CD14-positive monocyte (primary cell): ENCODE measurements around the gene PDE7B. TPM values are rescaled to one million over a fixed set of nuclear protein-coding genes. Genes with fewer than 3 reads are reported as not detected.

ENCODE experiments used
- DNase-seq, 3 donors: peaks; one replicate each; pipeline ENCODE4 v3.0.0-alpha.2; 2011 to 2022
- H2AFZ ChIP-seq: 2 replicates; pipeline ENCODE4 v1.6.0; 2012; ENCODE audit warnings: mild to moderate bottlenecking, low read depth, low read length, inconsistent platforms; ENCODE audit not compliant: insufficient read depth, poor library complexity, severe bottlenecking
- H3K27ac ChIP-seq, 2 donors: 1 replicate in 1 of 2; 2 replicates in 1 of 2; pipeline ENCODE4 v1.5.1; 2012 to 2013; ENCODE audit warnings: low read length in 2 of 2, control low read depth in 1 of 2, inconsistent platforms in 1 of 2, low read depth in 1 of 2, mild to moderate bottlenecking in 1 of 2
- H3K27me3 ChIP-seq, 2 donors: one replicate each; pipeline versions ENCODE4 v1.6.0 to v1.6.1; 2011 to 2013; ENCODE audit warnings: low read length in 2 of 2; ENCODE audit not compliant: control insufficient read depth in 2 of 2, insufficient read depth in 2 of 2
- H3K36me3 ChIP-seq, 2 donors: replicated peaks in 1 of 2; 1 replicate in 1 of 2; 2 replicates in 1 of 2; pipeline versions ENCODE4 v1.5.1 to v1.6.1; 2012 to 2013; ENCODE audit warnings: low read length in 2 of 2, control low read depth in 1 of 2, inconsistent platforms in 1 of 2, mild to moderate bottlenecking in 1 of 2; ENCODE audit not compliant: insufficient read depth in 2 of 2, control insufficient read depth in 1 of 2
- H3K4me1 ChIP-seq, 2 donors: 1 replicate in 1 of 2; 2 replicates in 1 of 2; pipeline versions ENCODE4 v1.5.1 to v1.6.1; 2012 to 2013; ENCODE audit warnings: low read length in 2 of 2, control low read depth in 1 of 2, inconsistent platforms in 1 of 2, mild to moderate bottlenecking in 1 of 2, moderate library complexity in 1 of 2; ENCODE audit not compliant: insufficient read depth in 2 of 2, control insufficient read depth in 1 of 2
- H3K4me2 ChIP-seq: replicated peaks from 2 replicates; pipeline ENCODE3; 2012; ENCODE audit warnings: low read length, moderate library complexity, mild to moderate bottlenecking; ENCODE audit not compliant: poor library complexity, severe bottlenecking; ENCODE audit errors: extremely low read depth
- H3K4me3 ChIP-seq, 3 experiments: fragments of 200-600 bp in 1 of 3; sonication (generic) in 1 of 3; replicated peaks in 1 of 3; 1 replicate in 2 of 3; 2 replicates in 1 of 3; pipeline ENCODE4 v1.5.1; 2011 to 2013; ENCODE audit warnings: low read length in 3 of 3, mild to moderate bottlenecking in 3 of 3, control low read depth in 2 of 3, low read depth in 2 of 3, inconsistent platforms in 1 of 3, moderate library complexity in 1 of 3
- H3K79me2 ChIP-seq: 2 replicates; pipeline ENCODE4 v1.6.0; 2012; ENCODE audit warnings: mild to moderate bottlenecking, control low read depth, inconsistent platforms, low read length, moderate library complexity; ENCODE audit not compliant: insufficient read depth
- H3K9ac ChIP-seq: 2 replicates; pipeline ENCODE4 v1.6.0; 2017; ENCODE audit warnings: low read length, mild to moderate bottlenecking; ENCODE audit not compliant: insufficient read depth, poor library complexity, severe bottlenecking
- H3K9me3 ChIP-seq, 2 donors: replicated peaks in 1 of 2; 1 replicate in 1 of 2; 2 replicates in 1 of 2; pipeline versions ENCODE4 v1.5.1 to v1.6.1; 2012 to 2013; ENCODE audit warnings: low read length in 2 of 2, control low read depth in 1 of 2; ENCODE audit not compliant: control insufficient read depth in 1 of 2, insufficient read depth in 1 of 2
- H4K20me1 ChIP-seq: 2 replicates; pipeline ENCODE4 v1.6.0; 2012; ENCODE audit warnings: mild to moderate bottlenecking, low read length, control low read depth, moderate library complexity; ENCODE audit not compliant: insufficient read depth
- H3K27ac Mint-ChIP-seq, 7 donors: one replicate each; pipeline ENCODE4 v1.8.0; 2020; ENCODE audit warnings: mild to moderate bottlenecking in 7 of 7, mixed read lengths in 7 of 7, moderate library complexity in 6 of 7, inconsistent platforms in 2 of 7
- H3K27me3 Mint-ChIP-seq, 3 donors: one replicate each; pipeline ENCODE4 v1.8.0; 2021 to 2022; ENCODE audit warnings: low read depth in 3 of 3, mild to moderate bottlenecking in 3 of 3, mixed read lengths in 3 of 3, moderate library complexity in 3 of 3, inconsistent platforms in 1 of 3
- H3K36me3 Mint-ChIP-seq, 2 donors: one replicate each; pipeline ENCODE4 v1.8.0; 2020; ENCODE audit warnings: mixed read lengths in 2 of 2, inconsistent platforms in 1 of 2, mild to moderate bottlenecking in 1 of 2
- H3K4me1 Mint-ChIP-seq: one replicate; pipeline ENCODE4 v1.8.0; 2020; ENCODE audit warnings: mild to moderate bottlenecking, mixed read lengths
- H3K4me3 Mint-ChIP-seq, 2 donors: one replicate each; pipeline ENCODE4 v1.8.0; 2020; ENCODE audit warnings: mild to moderate bottlenecking in 2 of 2, mixed read lengths in 2 of 2, moderate library complexity in 1 of 2
- H3K9me3 Mint-ChIP-seq, 7 donors: one replicate each; pipeline ENCODE4 v1.8.0; 2020 to 2022; ENCODE audit warnings: mixed read lengths in 7 of 7, mild to moderate bottlenecking in 6 of 7, moderate library complexity in 6 of 7, inconsistent platforms in 2 of 7
- WGBS: methylation state at CpG from one replicate; pipeline ENCODE4 v1.1.5; 2013; ENCODE audit warnings: missing lambda C conversion rate; ENCODE audit not compliant: insufficient coverage; 5-methylcytosine and 5-hydroxymethylcytosine counted together
- intact Hi-C, 2 donors: fragments of 100-400 bp; cut with micrococcal nuclease; formaldehyde crosslinking; loops; one replicate each; pipeline versions ENCODE4 v1.15.0 to v1.15.1; 2023
- polyA plus RNA-seq, 3 donors: library from polyadenylated mRNA; depleted of rRNA in 1 of 3; unstranded in 2 of 3; stranded (reverse) in 1 of 3; fragments of 300-500 nt in 2 of 3; fragments of >200 nt in 1 of 3; fragmentation: Illumina TruSeq in 2 of 3; gene quantifications; 1 replicate in 2 of 3; 2 replicates in 1 of 3; pipeline ENCODE4 v1.2.3, GENCODE V29; 2012 to 2021
- TF ChIP-seq, protein P1 (sequence below): fragments of 200-600 bp; IDR thresholded peaks from one replicate; pipeline ENCODE4 v1.8.0; 2022; ENCODE audit warnings: antibody characterized with exemption, mild to moderate bottlenecking

The PDE7B gene
- polyA plus RNA-seq, 3 donors: 0.37 to 1.1 (median 0.89) TPM

DNA sequence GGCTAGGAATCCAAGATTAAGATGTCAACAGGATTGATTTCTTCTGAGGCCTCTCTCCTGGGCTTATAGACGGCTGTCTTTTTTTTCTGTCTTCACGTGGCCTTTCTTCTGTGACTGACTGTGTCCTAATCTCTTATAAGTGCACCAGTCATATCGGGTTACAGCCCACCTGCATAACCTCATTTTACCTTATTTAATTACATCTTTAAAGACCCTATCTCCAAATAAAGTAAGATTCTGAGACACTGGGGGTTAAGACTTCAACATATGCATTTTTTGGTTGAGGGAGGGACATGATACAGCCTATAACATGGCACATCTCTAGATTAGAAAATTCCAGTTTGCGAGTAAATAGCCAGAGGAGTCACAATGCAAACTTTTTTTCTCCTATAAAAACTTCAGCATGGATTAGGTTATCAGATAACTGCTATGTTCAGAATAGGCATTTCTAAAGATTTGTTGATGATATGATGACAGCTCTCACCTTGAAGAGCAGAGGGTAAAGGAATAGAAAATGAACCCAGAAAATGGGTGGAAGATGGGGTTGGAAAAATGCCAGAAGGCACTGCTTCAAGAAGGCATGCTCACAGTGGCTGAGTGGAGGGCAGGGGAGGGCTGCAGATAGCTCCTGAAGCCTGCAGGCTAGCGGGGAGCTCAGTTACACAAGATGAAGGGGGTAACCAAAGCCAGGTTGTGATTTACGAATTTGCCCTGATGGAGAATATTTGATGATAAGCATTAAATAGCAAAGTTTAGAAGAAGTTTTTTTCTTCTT, 8.7 kb upstream of the PDE7B start:
- H3K27me3 ChIP-seq: no peaks in the 10 kb centered on the region
- TF ChIP-seq, protein P1, sequence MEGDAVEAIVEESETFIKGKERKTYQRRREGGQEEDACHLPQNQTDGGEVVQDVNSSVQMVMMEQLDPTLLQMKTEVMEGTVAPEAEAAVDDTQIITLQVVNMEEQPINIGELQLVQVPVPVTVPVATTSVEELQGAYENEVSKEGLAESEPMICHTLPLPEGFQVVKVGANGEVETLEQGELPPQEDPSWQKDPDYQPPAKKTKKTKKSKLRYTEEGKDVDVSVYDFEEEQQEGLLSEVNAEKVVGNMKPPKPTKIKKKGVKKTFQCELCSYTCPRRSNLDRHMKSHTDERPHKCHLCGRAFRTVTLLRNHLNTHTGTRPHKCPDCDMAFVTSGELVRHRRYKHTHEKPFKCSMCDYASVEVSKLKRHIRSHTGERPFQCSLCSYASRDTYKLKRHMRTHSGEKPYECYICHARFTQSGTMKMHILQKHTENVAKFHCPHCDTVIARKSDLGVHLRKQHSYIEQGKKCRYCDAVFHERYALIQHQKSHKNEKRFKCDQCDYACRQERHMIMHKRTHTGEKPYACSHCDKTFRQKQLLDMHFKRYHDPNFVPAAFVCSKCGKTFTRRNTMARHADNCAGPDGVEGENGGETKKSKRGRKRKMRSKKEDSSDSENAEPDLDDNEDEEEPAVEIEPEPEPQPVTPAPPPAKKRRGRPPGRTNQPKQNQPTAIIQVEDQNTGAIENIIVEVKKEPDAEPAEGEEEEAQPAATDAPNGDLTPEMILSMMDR: no peak
- no peaks in the 10 kb centered on the region for H3K4me1 Mint-ChIP-seq
- H3K27ac Mint-ChIP-seq: no peak overlapping the region
- DNase-seq: no peak
- H3K9ac ChIP-seq: no peak overlapping the region
- H3K4me1 ChIP-seq: no peaks in the 10 kb centered on the region
- intact Hi-C loops: no loop called here
- no peak overlapping the region for H3K4me3 Mint-ChIP-seq
- WGBS: 88% methylated on average over 4 of the region's 6 CpGs
- H3K36me3 Mint-ChIP-seq: no peaks in the 10 kb centered on the region
- no peaks in the 10 kb centered on the region for H3K79me2 ChIP-seq
- peaks cover 0 to 5% (median 0%) of the 10 kb centered on the region in 3 donors for H3K27me3 Mint-ChIP-seq
- H3K4me2 ChIP-seq: no peak overlapping the region
- no peak overlapping the region for H3K4me3 ChIP-seq
- H2AFZ ChIP-seq: no peak overlapping the region
- H4K20me1 ChIP-seq: no peaks in the 10 kb centered on the region
- H3K27ac ChIP-seq: no peak overlapping the region
- no peaks in the 10 kb centered on the region for H3K36me3 ChIP-seq
- peaks cover 0 to 1% (median 0%) of the 10 kb centered on the region in 7 donors for H3K9me3 Mint-ChIP-seq
- H3K9me3 ChIP-seq: no peaks in the 10 kb centered on the region

DNA sequence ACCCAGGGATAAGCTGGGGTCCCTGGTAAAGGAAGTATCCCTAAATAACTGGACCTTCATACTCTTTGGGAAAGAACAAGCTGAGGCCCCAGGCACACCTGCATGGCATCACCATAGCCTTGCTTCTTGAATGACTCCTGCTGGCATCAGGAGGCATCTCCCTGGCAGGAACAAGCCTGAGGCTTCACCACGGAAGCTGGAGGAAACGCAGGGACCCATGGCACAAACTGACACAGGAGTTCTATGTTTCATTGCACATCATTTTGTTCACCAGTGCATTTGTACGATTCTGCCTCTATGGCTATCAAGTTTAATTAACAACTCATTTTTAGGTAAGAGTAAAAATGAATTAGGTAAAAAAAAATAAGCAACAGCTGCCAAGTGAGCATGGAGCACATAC, 619 bp upstream of the PDE7B start:
- Histone ChIP-seq H2AFZ (no peak overlapping the region), H3K36me3 (no peaks in the 10 kb centered on the region), H3K79me2 (no peaks in the 10 kb centered on the region), H3K4me2 (peak overlapping the region; percentile 73), H3K9ac (no peak overlapping the region), H4K20me1 (no peaks in the 10 kb centered on the region), H3K27ac (peak overlapping the region in 1 of 2 donors; percentile 89), H3K4me3 (peak overlapping the region in 1 of 3 experiments; percentile 74), H3K4me1 (peaks cover 20 to 21% of the 10 kb centered on the region in 2 donors), H3K27me3 (no peaks in the 10 kb centered on the region), H3K9me3 (no peaks in the 10 kb centered on the region)
- no peak for DNase-seq
- TF ChIP-seq, protein P1: no peak
- Mint-ChIP-seq H3K27ac (peak overlapping the region; percentile 90 to 97 (median 95)), H3K9me3 (no peaks in the 10 kb centered on the region), H3K4me3 (peak overlapping the region in 1 of 2 donors; percentile 80), H3K36me3 (no peaks in the 10 kb centered on the region), H3K4me1 (peaks cover 23% of the 10 kb centered on the region), H3K27me3 (peaks cover 0 to 3% (median 0%) of the 10 kb centered on the region in 3 donors)
- WGBS: 20% methylated on average over 1 of the region's 3 CpGs
- intact Hi-C loops: no loop called here
